Activated CD8-positive, alpha-beta T cell treated with anti-CD3 and anti-CD28 coated beads, Interleukin-2, amount 10 ng/mL, durations not matched to agents 7 days and 5 days (primary cell): Measurements from ENCODE around the gene RP2. TPM values are rescaled to one million over a fixed set of nuclear protein-coding genes. Genes with fewer than 3 reads are reported as not detected.

ENCODE experiments used
- ATAC-seq: fragments of 150-1000 bp; cut with Tn5 transposase; one replicate; pipeline ENCODE4 v1.10.0; 2021; ENCODE audit warnings: moderate library complexity
- CTCF ChIA-PET: fragments of 350-600 bp; sonication (Branson Sonifier 250); formaldehyde crosslinking; loops from one replicate; lab custom pipeline; 2021; ENCODE audit warnings: antibody characterized with exemption; lab: Charles Lee
- POLR2A ChIA-PET: fragments of 350-600 bp; sonication (Branson Sonifier 250); formaldehyde crosslinking; loops from one replicate; lab custom pipeline; 2021; ENCODE audit warnings: antibody characterized with exemption; lab: Charles Lee
- DNase-seq: peaks from one replicate; pipeline ENCODE4 v3.0.0-alpha.2; 2020
- H3K27ac Mint-ChIP-seq: one replicate; pipeline ENCODE4 v1.8.0; 2021; ENCODE audit warnings: mild to moderate bottlenecking, mixed read lengths
- H3K27me3 Mint-ChIP-seq: one replicate; pipeline ENCODE4 v1.8.0; 2021; ENCODE audit warnings: low read depth, mixed read lengths
- H3K36me3 Mint-ChIP-seq: one replicate; pipeline ENCODE4 v1.8.0; 2021; ENCODE audit warnings: low read depth, mixed read lengths
- H3K4me1 Mint-ChIP-seq: one replicate; pipeline ENCODE4 v1.8.0; 2021; ENCODE audit warnings: low read depth, mixed read lengths
- H3K4me3 Mint-ChIP-seq: one replicate; pipeline ENCODE4 v1.8.0; 2021; ENCODE audit warnings: mild to moderate bottlenecking, mixed read lengths
- H3K9me3 Mint-ChIP-seq: one replicate; pipeline ENCODE4 v1.8.0; 2022; ENCODE audit warnings: mixed read lengths; ENCODE audit not compliant: insufficient read depth
- total RNA-seq, 2 experiments: library from RNA; stranded (reverse); gene quantifications; one replicate each; pipeline ENCODE4 v1.2.3, GENCODE V29; 2021

The RP2 gene
- total RNA-seq, 2 experiments from 2014 or later, result 11.1 to 12.8 TPM

- ChIA-PET CTCF (no interaction called here), POLR2A (no interaction called here)
- H3K4me1 Mint-ChIP-seq, result peaks cover 4% of the 10 kb centered on the region
- H3K27ac Mint-ChIP-seq, result no peak overlapping the region
- H3K9me3 Mint-ChIP-seq, result no peaks in the 10 kb centered on the region
- H3K27me3 Mint-ChIP-seq, result no peaks in the 10 kb centered on the region
- DNase-seq, result no peak
- H3K36me3 Mint-ChIP-seq, result peaks cover 19% of the 10 kb centered on the region
- no peak overlapping the region for H3K4me3 Mint-ChIP-seq
- no peak for ATAC-seq
These were observed 13.9 kb downstream of the RP2 start for GRCh38 chrX:46850771-46851170.

GRCh38 chrX:46856483-46856882 lies 19.6 kb downstream of the RP2 start:
- ATAC-seq, result no peak
- H3K4me3 Mint-ChIP-seq, result no peak overlapping the region
- POLR2A ChIA-PET, result no interaction called here
- no peaks in the 10 kb centered on the region for H3K4me1 Mint-ChIP-seq
- no peak for DNase-seq
- CTCF ChIA-PET, result no interaction called here
- no peaks in the 10 kb centered on the region for H3K27me3 Mint-ChIP-seq
- H3K36me3 Mint-ChIP-seq, result peaks cover 19% of the 10 kb centered on the region
- H3K9me3 Mint-ChIP-seq, result no peaks in the 10 kb centered on the region
- no peak overlapping the region for H3K27ac Mint-ChIP-seq

- Mint-ChIP-seq H3K4me3 (no peak overlapping the region), H3K27me3 (no peaks in the 10 kb centered on the region), H3K9me3 (no peaks in the 10 kb centered on the region), H3K4me1 (no peaks in the 10 kb centered on the region), H3K27ac (no peak overlapping the region), H3K36me3 (peaks cover 21% of the 10 kb centered on the region)
- CTCF ChIA-PET, result no interaction called here
- POLR2A ChIA-PET, result no interaction called here
- ATAC-seq (no peak), DNase-seq (no peak)
These were observed 23.7 kb downstream of the RP2 start for GRCh38 chrX:46860557-46860956.

- H3K4me3 Mint-ChIP-seq, result no peak overlapping the region
- peaks cover 32% of the 10 kb centered on the region for H3K36me3 Mint-ChIP-seq
- H3K9me3 Mint-ChIP-seq, result no peaks in the 10 kb centered on the region
- no peak for DNase-seq
- ChIA-PET POLR2A (no interaction called here), CTCF (no interaction called here)
- no peak for ATAC-seq
- H3K27me3 Mint-ChIP-seq, result no peaks in the 10 kb centered on the region
- no peaks in the 10 kb centered on the region for H3K4me1 Mint-ChIP-seq
- H3K27ac Mint-ChIP-seq, result peak overlapping the region; percentile 45
These were observed 26.2 kb downstream of the RP2 start for GRCh38 chrX:46863072-46863471.

- DNase-seq (no peak), ATAC-seq (no peak)
- Mint-ChIP-seq H3K36me3 (peaks cover 32% of the 10 kb centered on the region), H3K4me1 (no peaks in the 10 kb centered on the region), H3K27me3 (no peaks in the 10 kb centered on the region), H3K27ac (no peak overlapping the region), H3K9me3 (no peaks in the 10 kb centered on the region), H3K4me3 (no peak overlapping the region)
- POLR2A ChIA-PET, result no interaction called here
- CTCF ChIA-PET, result no interaction called here
These were observed 27.8 kb downstream of the RP2 start for GRCh38 chrX:46864606-46865005.

- CTCF ChIA-PET, result no interaction called here
- POLR2A ChIA-PET, result no interaction called here
- ATAC-seq, result no peak
- no peak for DNase-seq
- no peaks in the 10 kb centered on the region for H3K27me3 Mint-ChIP-seq
- no peaks in the 10 kb centered on the region for H3K4me1 Mint-ChIP-seq
- peaks cover 30% of the 10 kb centered on the region for H3K36me3 Mint-ChIP-seq
- H3K9me3 Mint-ChIP-seq, result no peaks in the 10 kb centered on the region
- no peak overlapping the region for H3K27ac Mint-ChIP-seq
- no peak overlapping the region for H3K4me3 Mint-ChIP-seq
These were observed 28.4 kb downstream of the RP2 start for GRCh38 chrX:46865281-46865680.

- H3K27me3 Mint-ChIP-seq, result no peaks in the 10 kb centered on the region
- DNase-seq (no peak), ATAC-seq (no peak)
- H3K27ac Mint-ChIP-seq, result no peak overlapping the region
- no peaks in the 10 kb centered on the region for H3K4me1 Mint-ChIP-seq
- no peaks in the 10 kb centered on the region for H3K9me3 Mint-ChIP-seq
- peaks cover 25% of the 10 kb centered on the region for H3K36me3 Mint-ChIP-seq
- POLR2A ChIA-PET, result no interaction called here
- no peak overlapping the region for H3K4me3 Mint-ChIP-seq
- CTCF ChIA-PET, result no interaction called here
These were observed 29.9 kb downstream of the RP2 start for GRCh38 chrX:46866726-46867125.

GRCh38 chrX:46873746-46874145 lies 36.9 kb downstream of the RP2 start:
- no peaks in the 10 kb centered on the region for H3K27me3 Mint-ChIP-seq
- H3K4me3 Mint-ChIP-seq, result no peak overlapping the region
- no peak overlapping the region for H3K27ac Mint-ChIP-seq
- POLR2A ChIA-PET, result no interaction called here
- no peaks in the 10 kb centered on the region for H3K9me3 Mint-ChIP-seq
- CTCF ChIA-PET, result no interaction called here
- DNase-seq (no peak), ATAC-seq (no peak)
- peaks cover 2% of the 10 kb centered on the region for H3K36me3 Mint-ChIP-seq
- H3K4me1 Mint-ChIP-seq, result peaks cover 4% of the 10 kb centered on the region

- Mint-ChIP-seq H3K9me3 (no peaks in the 10 kb centered on the region), H3K4me1 (peaks cover 4% of the 10 kb centered on the region), H3K27ac (no peak overlapping the region), H3K4me3 (no peak overlapping the region), H3K27me3 (no peaks in the 10 kb centered on the region), H3K36me3 (peaks cover 2% of the 10 kb centered on the region)
- ChIA-PET CTCF (no interaction called here), POLR2A (no interaction called here)
- ATAC-seq (no peak), DNase-seq (no peak)
These were observed 40.1 kb downstream of the RP2 start for GRCh38 chrX:46876901-46877300.

- peaks cover 2% of the 10 kb centered on the region for H3K36me3 Mint-ChIP-seq
- no peak for DNase-seq
- H3K4me1 Mint-ChIP-seq, result peaks cover 4% of the 10 kb centered on the region
- H3K9me3 Mint-ChIP-seq, result no peaks in the 10 kb centered on the region
- ATAC-seq, result no peak
- H3K27ac Mint-ChIP-seq, result no peak overlapping the region
- H3K27me3 Mint-ChIP-seq, result no peaks in the 10 kb centered on the region
- ChIA-PET CTCF (interaction anchor here (0.8 to 1.1 kb wide), 2 partner anchors 10 to 21 kb away, joined by 3 read pairs; no protein-coding TSS in a partner anchor), POLR2A (no interaction called here)
- no peak overlapping the region for H3K4me3 Mint-ChIP-seq
These were observed 45.4 kb downstream of the RP2 start for GRCh38 chrX:46882266-46882665.

GRCh38 chrX:46884799-46885198 lies 48.0 kb downstream of the RP2 start:
- POLR2A ChIA-PET, result no interaction called here
- no peak overlapping the region for H3K4me3 Mint-ChIP-seq

GRCh38 chrX:46898207-46898606 lies 61.4 kb downstream of the RP2 start:
- Mint-ChIP-seq H3K27me3 (no peaks in the 10 kb centered on the region), H3K9me3 (no peaks in the 10 kb centered on the region), H3K36me3 (no peaks in the 10 kb centered on the region), H3K4me1 (no peaks in the 10 kb centered on the region), H3K27ac (no peak overlapping the region), H3K4me3 (no peak overlapping the region)
- POLR2A ChIA-PET, result no interaction called here
- CTCF ChIA-PET, result no interaction called here
- ATAC-seq (no peak), DNase-seq (no peak)

More at GRCh38 chrX:46884799-46885198, 48.0 kb downstream of the RP2 start:
- no peaks in the 10 kb centered on the region for H3K9me3 Mint-ChIP-seq
- no peak for ATAC-seq
- H3K36me3 Mint-ChIP-seq, result peaks cover 2% of the 10 kb centered on the region
- CTCF ChIA-PET, result no interaction called here
- no peak for DNase-seq
- H3K4me1 Mint-ChIP-seq, result peaks cover 4% of the 10 kb centered on the region
- no peaks in the 10 kb centered on the region for H3K27me3 Mint-ChIP-seq
- no peak overlapping the region for H3K27ac Mint-ChIP-seq
